Stimulated activated CD8-positive, alpha-beta memory T cell treated with anti-CD3 and anti-CD28 coated beads, Interleukin-7, amount 100 ng/mL, for 4 hours (primary cell): ENCODE results near the gene MALL.
"Not testable (repeated sequence)": the region's sequence is repeated elsewhere in the genome, so short reads cannot be mapped to it uniquely, and the experiment has no call there.

Experiments
- DNase-seq, 2 donors: peaks; one replicate each; pipeline ENCODE4 v3.0.0-alpha.2; 2020; ENCODE audit warnings: low read depth in 2 of 2

MALL gene

GRCh38 chr2:110097506-110098220 lies 18.0 kb downstream of the MALL start:
- no peak for DNase-seq

DNA sequence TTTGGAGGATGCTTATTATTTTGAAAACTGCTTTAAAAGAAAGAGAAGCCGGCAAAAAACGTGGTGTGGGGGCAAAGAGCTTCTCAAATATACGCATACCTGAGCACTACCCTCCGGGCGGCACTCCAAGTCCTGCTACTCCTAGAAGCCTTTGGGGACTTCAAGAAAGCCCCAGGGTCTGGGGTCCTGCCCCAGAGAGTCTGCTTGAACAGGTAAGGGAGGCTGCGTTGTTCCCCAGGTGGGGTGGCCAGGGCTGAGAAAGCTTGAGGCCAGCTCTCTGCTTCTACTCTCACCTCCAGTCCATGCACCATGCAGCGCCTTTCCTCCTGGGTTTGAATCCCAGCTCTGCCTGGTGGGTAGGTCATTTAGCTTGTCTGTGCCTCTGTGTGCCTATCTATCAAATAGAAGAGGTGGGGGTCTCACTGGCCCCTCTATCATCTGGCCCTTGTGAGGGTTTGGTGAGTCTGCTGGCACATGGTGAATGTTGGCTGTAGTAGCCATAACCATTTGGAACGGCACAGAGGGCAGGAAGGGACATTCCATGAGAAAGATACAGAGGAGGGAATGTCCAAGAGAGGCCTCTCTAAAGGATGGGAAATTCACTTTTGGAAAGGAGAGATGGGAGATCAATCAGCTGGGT lies 19.5 kb downstream of the MALL start:
- no peak for DNase-seq

DNA sequence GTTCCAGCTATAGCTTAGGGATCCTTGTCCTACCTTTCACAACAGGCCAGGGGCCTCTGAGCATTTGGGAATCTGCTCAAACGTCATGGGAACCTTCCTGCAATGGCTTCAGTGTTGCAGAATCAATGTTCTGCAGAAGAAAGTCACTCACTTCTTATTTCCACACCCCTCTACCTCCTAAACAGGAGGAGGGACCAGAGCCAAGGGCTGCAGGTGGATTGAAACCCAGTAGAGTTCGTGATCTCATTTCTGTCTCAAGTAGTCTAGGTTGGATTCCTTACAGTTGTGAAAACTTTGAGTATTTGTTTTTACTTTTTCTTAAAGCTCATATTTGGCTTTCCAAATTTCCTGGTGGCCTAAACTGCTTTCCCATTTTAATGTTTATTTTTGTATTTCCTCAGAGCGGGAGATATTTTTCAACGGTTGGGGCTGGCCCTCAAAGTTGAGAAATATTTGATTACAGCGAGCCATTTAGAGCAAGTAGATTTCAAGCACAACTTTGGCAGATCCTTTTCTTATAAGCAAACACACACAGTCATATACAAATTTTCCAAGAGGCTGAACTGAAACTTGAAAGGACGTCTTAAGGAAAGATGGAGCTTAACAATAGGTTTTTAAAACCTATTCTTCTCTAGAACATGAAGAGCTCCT lies 20.6 kb downstream of the MALL start:
- DNase-seq: not testable (repeated sequence)

GRCh38 chr2:110093924-110094323 lies 21.7 kb downstream of the MALL start:
- DNase-seq: not testable (repeated sequence)

GRCh38 chr2:110090164-110090563 lies 25.5 kb downstream of the MALL start:
- DNase-seq: not testable (repeated sequence)

DNA sequence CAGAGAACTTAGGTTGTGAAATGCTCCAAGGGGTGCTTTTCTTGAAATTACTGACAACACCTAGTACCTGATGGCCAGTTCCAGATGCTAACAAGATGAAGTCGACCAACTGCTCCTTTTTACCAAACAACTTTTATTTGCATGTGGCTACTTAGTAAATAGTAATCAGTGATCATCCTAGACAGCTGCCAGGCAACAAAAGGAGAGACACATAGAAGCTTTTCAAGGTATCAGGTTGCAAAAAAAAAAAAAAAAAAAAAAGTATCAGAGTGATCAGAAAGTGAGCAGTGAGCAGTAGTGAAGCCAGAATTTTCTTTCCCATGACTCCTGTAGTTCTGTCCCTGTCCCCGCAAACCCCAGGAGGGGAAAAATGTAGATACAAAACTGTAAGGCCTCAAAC lies 31.9 kb downstream of the MALL start:
- not testable (repeated sequence) for DNase-seq

DNA sequence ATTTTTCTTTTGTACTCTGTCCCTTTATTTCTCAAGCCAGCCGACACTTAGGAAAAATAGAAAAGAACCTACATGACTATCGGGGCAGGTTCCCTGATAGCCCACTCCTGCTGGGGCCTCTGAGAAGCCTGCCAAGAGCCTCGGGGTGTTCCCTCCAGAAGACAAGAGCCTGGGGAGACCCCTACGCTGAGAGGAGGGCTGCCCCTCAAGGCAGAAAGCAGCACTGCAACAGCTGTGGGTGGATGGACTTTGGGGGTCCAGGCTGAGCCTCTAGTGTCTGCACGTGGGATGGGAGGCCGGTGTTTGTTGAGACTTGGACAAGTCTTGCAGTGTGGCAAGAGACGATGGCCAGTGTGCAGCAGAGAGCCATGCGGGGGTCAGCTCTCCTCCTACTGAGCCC lies 32.5 kb downstream of the MALL start:
- DNase-seq: not testable (repeated sequence)

- DNase-seq: not testable (repeated sequence)
Measured at GRCh38 chr2:110078104-110078503, 37.5 kb downstream of the MALL start.

DNA sequence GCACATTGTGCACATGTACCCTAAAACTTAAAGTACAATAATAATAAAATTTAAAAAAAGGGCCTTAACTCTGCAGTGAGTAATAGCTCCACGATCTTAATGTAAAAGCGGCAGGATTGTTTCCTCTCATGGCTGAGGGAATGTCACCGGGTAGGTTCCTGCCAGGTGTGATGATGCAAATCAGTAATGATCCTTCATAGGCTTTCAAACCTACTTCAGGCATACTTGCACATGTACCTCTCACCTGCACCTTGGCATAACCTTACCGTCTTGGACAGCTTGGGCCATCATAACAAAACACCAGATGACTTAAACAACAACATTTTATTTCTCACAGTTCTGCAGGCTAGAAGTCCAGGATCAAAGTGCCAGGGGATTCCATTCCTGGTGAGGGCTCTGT lies 39.7 kb downstream of the MALL start:
- DNase-seq: not testable (repeated sequence)

GRCh38 chr2:110069869-110070268 lies 45.8 kb downstream of the MALL start:
- DNase-seq: not testable (repeated sequence)

GRCh38 chr2:110068153-110068552 lies 47.5 kb downstream of the MALL start:
- DNase-seq: not testable (repeated sequence)

GRCh38 chr2:110062332-110062731 lies 53.3 kb downstream of the MALL start:
- DNase-seq: not testable (repeated sequence)

DNA sequence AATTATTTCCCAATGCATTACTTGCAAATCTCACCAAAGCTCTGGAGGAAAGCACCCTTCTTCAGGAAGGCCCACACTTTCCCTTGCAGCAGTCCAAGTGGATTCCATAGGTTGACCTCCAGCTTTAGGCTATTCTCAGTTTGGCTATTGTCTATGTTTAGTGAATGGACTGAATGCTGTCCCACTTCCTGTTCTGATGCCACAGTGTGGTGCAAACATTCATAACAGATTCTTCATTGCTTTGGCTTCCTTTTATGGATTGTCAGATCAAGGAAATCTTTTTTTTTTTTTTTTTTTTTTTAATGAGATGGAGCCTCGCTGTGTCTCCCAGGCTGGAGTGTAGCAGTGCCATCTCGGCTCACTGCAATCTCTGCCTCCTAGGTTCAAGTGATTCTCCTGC lies 55.1 kb downstream of the MALL start:
- not testable (repeated sequence) for DNase-seq

DNA sequence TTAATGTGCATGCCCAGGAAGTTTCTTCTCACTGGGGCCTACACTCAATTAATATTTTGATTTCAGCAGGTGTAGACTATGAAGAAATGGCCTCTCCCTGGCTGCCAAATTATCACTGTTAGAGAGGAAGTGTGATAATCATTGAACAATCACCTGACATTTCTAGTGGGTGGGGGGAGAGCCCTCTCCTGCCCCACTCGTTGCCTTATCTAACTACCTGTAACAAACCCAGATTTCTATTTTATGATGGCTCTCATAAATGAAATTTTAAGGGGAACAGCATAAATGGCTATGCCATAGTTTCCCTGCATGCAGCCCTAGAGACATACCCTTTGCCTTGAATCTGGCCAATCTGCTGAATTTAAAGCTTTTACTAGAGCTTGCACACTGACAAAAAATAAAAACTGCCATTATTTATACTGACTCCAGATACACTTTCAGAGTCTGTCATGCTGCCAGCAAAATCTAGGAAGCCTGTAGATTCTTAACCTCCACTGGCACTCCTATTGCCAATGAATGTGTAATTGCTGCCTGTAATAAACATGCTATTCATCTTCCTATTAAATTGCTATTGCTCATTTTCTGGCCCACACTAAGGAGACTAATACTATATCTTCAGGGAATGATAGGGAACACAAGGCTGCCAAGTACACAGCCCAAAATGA lies 55.8 kb downstream of the MALL start:
- DNase-seq: not testable (repeated sequence)

GRCh38 chr2:110059009-110059693 lies 56.5 kb downstream of the MALL start:
- DNase-seq: not testable (repeated sequence)

- DNase-seq: not testable (repeated sequence)
Measured at GRCh38 chr2:110058034-110058433, 57.6 kb downstream of the MALL start.

GRCh38 chr2:110055819-110056408 lies 59.7 kb downstream of the MALL start:
- not testable (repeated sequence) for DNase-seq

GRCh38 chr2:110054521-110055407 lies 60.9 kb downstream of the MALL start:
- DNase-seq: not testable (repeated sequence)

DNA sequence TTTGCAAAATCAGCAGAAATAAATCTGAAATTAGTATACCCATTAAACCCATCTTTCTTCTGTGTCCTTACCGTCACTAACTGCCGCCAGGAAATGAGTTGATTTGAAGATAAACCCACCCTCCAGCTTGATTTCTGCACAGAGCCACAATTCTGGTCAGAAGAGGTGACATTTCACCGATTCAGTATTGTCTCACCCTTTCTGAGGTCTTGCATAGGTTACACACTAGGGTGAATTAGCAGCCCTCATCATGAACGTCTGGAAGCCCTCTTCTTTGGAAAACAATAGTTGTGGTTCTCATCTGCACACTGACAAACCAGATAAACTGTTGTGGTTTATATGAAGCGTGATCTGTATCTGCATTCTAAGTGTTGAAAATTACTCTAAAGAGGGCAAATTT lies 61.9 kb downstream of the MALL start:
- not testable (repeated sequence) for DNase-seq

DNA sequence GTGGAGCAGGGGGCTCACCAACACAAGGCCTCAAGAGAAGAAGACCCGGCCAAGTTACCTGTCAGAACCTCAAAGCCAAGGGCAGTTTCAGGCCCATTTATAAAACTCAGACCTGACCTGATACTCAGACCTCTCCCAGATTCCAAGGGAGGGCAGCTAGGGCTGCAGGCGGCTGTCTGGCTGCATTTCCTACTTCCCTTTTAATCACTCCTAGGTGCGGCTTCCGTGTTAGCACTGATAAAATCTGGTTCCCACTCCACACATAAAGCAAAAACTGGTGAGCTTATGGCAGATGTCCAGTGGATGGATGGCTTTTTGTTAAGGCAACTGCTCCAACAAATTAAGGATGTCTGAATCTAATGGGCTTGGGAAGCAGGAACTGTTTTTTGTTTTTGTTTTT lies 63.5 kb downstream of the MALL start:
- DNase-seq: not testable (repeated sequence)
